Measurements from ENCODE around the gene DDX5. TPM values are rescaled to one million over a fixed set of nuclear protein-coding genes. Genes with fewer than 3 reads are reported as not detected.

DDX5 gene
- polyA plus RNA-seq, 1 experiment = 915 TPM

DNA sequence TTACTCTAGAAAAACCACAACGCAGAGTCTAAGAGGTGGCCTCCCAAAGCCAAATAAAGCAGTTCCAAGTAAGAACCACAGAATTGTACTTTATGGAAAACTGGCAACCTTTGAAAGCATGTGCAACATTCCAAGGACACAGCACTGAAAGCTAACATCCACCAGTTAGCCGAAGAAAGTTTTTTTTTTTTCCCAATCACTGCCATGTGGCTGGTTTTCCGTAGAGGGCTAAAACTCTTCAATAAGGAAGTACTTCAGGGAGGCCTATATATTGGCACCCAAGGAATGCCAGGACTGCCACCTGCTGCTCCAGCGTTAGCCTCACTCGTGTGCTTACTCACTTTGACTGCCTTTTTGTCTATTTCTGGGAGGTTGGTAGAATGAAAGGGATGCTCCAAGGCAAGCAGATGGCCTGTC is 25.9 kb upstream of the DDX5 start:
- Histone ChIP-seq H3K27ac (ENCODE audit: low read depth, low read length) (no peak overlapping the region), H3K9me3 (ENCODE audit: control insufficient read depth, insufficient read depth, low read length) (no peaks in the 10 kb centered on the region), H3K27me3 (ENCODE audit: control insufficient read depth, insufficient read depth, low read length) (no peaks in the 10 kb centered on the region), H3K4me3 (ENCODE audit: low read depth, low read length) (no peak overlapping the region)
- CTCF ChIA-PET = interaction anchor here (1.2 kb wide), 1 partner anchor 14 kb away, joined by 3 read pairs; no protein-coding TSS in a partner anchor
- TF ChIP-seq CTCF (IDR thresholded peaks at IDR 0.05; ENCODE audit: low read depth, low read length) = no peak
- POLR2A ChIA-PET = interaction anchor here (1.1 kb wide), 1 partner anchor 25 kb away, joined by 4 read pairs; the partner anchor contains the start of gene CEP95
- DNase-seq (ENCODE audit: low read depth, low spot score) = no peak

DNA sequence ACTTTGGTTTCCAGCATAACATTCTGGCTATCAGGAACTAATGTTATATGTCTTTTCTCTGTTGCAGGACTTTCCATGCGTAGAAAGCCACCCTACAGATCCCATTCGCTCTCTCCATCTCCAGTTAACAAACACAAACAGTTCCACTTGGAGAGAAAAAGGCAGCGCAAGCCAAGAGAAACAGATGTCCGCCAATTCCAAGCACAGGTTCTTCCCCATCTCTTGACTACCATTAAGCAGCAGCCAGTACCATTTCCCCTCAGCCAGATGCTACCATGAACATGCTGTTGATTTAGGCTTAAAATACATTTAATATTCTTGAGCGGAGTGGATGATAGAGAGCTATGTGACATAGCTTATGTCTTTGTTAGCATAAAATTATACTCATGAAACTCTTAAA is 23.1 kb upstream of the DDX5 start:
- Histone ChIP-seq H3K9me3 (ENCODE audit: control insufficient read depth, insufficient read depth, low read length) (no peaks in the 10 kb centered on the region), H3K4me3 (ENCODE audit: low read depth, low read length) (no peak overlapping the region), H3K27ac (ENCODE audit: low read depth, low read length) (no peak overlapping the region), H3K27me3 (ENCODE audit: control insufficient read depth, insufficient read depth, low read length) (no peaks in the 10 kb centered on the region)
- TF ChIP-seq CTCF (IDR thresholded peaks at IDR 0.05; ENCODE audit: low read depth, low read length) = no peak
- no peak for DNase-seq (ENCODE audit: low read depth, low spot score)
- ChIA-PET CTCF (no interaction called here), POLR2A (no interaction called here)

DNA sequence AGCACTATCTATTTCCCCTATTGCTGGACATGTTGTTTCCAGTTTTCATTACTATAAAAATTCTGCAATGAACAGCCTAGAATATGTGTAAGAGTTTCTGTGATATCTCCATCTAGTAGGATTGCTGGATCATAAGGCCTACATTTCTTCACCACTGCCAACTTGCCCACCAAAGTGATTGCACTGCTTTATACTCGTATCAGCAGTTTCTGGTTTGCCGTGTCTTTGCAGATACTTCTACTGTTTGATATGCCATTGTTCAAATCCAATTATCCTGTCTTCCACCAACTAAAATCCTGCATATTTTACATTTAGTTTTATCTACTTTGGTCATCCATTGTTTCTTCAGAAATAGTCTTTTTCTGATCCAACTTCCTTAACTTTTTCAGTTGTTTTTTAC is 21.8 kb upstream of the DDX5 start:
- H3K9me3 ChIP-seq (ENCODE audit: control insufficient read depth, insufficient read depth, low read length) = no peaks in the 10 kb centered on the region
- no peak for TF ChIP-seq CTCF (IDR thresholded peaks at IDR 0.05; ENCODE audit: low read depth, low read length)
- no peak overlapping the region for H3K27ac ChIP-seq (ENCODE audit: low read depth, low read length)
- DNase-seq (ENCODE audit: low read depth, low spot score) = no peak
- no peaks in the 10 kb centered on the region for H3K27me3 ChIP-seq (ENCODE audit: control insufficient read depth, insufficient read depth, low read length)
- POLR2A ChIA-PET = no interaction called here
- CTCF ChIA-PET = no interaction called here
- H3K4me3 ChIP-seq (ENCODE audit: low read depth, low read length) = no peak overlapping the region

- no peak for DNase-seq (ENCODE audit: low read depth, low spot score)
- no peaks in the 10 kb centered on the region for H3K9me3 ChIP-seq (ENCODE audit: control insufficient read depth, insufficient read depth, low read length)
- no peaks in the 10 kb centered on the region for H3K27me3 ChIP-seq (ENCODE audit: control insufficient read depth, insufficient read depth, low read length)
- H3K4me3 ChIP-seq (ENCODE audit: low read depth, low read length) = no peak overlapping the region
- CTCF ChIA-PET = interaction anchor here (1.2 kb wide), 1 partner anchor 29 kb away, joined by 4 read pairs; no protein-coding TSS in a partner anchor
- TF ChIP-seq CTCF (IDR thresholded peaks at IDR 0.05; ENCODE audit: low read depth, low read length) = no peak
- H3K27ac ChIP-seq (ENCODE audit: low read depth, low read length) = no peak overlapping the region
- POLR2A ChIA-PET = interaction anchor here (2.2 kb wide), 1 partner anchor 15 kb away, joined by 5 read pairs; the partner anchor contains the start of gene DDX5
These were observed 14.3 kb upstream of the DDX5 start for GRCh38 chr17:64520359-64520758.

DNA sequence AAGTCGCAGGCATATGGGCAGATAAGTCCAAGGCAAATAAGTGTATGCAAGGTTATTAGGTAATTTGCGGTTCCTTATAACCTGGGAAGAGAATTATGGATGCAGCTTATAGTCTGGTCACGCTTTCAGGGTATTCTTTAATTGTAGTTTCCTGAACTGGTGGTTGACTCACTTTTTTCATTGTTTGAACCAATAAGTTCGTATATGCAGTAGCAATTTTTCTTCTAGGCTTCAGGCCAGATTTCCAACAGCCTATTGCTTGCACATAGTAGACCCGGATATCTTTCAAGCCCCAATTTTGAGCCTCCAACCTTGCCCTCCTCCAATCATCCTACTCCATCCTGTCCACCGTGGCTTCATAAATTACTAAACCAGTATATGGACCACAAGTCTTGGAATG is 13.5 kb upstream of the DDX5 start:
- Histone ChIP-seq H3K27ac (ENCODE audit: low read depth, low read length) (no peak overlapping the region), H3K9me3 (ENCODE audit: control insufficient read depth, insufficient read depth, low read length) (no peaks in the 10 kb centered on the region), H3K4me3 (ENCODE audit: low read depth, low read length) (no peak overlapping the region), H3K27me3 (ENCODE audit: control insufficient read depth, insufficient read depth, low read length) (no peaks in the 10 kb centered on the region)
- no peak for DNase-seq (ENCODE audit: low read depth, low spot score)
- ChIA-PET POLR2A (interaction anchor here (2.2 kb wide), 1 partner anchor 14 kb away, joined by 5 read pairs; the partner anchor contains the start of gene DDX5), CTCF (interaction anchor here (1.2 kb wide), 1 partner anchor 28 kb away, joined by 4 read pairs; no protein-coding TSS in a partner anchor)
- TF ChIP-seq CTCF (IDR thresholded peaks at IDR 0.05; ENCODE audit: low read depth, low read length) = no peak
